ENCODE results near the gene SLC25A22. TPM values are rescaled to one million over a fixed set of nuclear protein-coding genes. Genes with fewer than 3 reads are reported as not detected.

Gene SLC25A22
- total and polyA plus RNA-seq, 9 of the 15 experiments (the other 6 are each of a cell fraction or from before 2014, with no cell fraction given) = 0.41 to 55.4 (median 11.4) TPM

DNA sequence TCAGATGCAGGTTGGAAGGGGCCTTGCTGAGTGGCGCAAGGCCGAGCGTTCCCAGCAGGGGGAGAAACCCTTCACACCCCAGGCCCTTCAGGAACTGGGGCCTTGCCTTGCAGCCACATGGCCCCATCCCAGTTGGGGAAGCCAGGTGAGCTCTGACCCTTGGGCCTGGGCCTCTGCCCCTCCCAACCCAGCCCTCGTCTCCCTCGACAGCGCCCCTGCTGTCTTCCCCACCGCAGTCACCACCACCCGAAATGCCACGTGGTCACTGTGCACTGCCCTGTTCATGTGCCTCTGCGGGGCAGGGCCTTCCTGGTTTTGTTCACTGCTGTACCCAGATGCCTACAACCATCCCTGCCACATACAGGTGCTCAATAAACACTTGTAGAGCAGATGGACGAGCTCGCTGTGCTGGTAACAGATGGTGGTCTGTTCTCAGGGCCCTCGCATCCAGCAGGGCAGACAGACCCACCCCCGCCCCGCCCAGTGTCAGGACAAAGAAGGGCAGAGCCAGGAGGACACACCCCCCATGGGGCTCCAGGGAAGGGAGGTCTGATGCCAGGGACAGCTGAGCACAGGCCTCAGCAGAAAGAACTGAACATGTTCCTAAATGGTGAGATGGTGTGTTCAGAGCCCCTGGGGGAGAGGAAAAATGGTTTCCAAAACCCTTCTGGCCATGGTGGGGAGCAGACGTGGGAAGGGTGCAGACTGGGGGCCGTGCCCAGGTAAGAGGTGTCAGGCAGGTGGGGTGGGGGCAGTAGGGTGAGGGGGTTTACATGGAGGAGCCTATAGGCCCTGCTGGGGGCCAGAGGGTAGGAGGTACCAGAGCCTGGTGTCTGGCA lies 40.6 kb upstream of the SLC25A22 start (continued):
- TF ChIP-seq RBBP5 (IDR thresholded peaks at IDR 0.05; ENCODE audit: borderline replicate concordance, insufficient read depth, low read length, poor library complexity, severe bottlenecking) (no peak), YBX1 (IDR thresholded peaks at IDR 0.05) (no peak), SAFB2 (IDR thresholded peaks at IDR 0.05; ENCODE audit: borderline replicate concordance, low read depth, low read length, severe bottlenecking) (no peak), ZNF121 (CRISPR knock-in tag; conservative IDR thresholded peaks at IDR 0.05) (no peak), NR2F6 (CRISPR knock-in tag; IDR thresholded peaks at IDR 0.05) (no peak), KAT7 (CRISPR knock-in tag; IDR thresholded peaks at IDR 0.05; ENCODE audit: borderline replicate concordance) (no peak), ZNF75A (CRISPR knock-in tag; IDR thresholded peaks at IDR 0.05) (no peak), GABPB2 (CRISPR knock-in tag; conservative IDR thresholded peaks at IDR 0.05) (no peak), HIVEP1 (CRISPR knock-in tag; IDR thresholded peaks at IDR 0.05) (no peak), MYBL2 (IDR thresholded peaks at IDR 0.05; ENCODE audit: low read depth) (no peak), MYBL2 (CRISPR knock-in tag; IDR thresholded peaks at IDR 0.05; ENCODE audit: borderline replicate concordance) (no peak), THRAP3 (IDR thresholded peaks at IDR 0.05; ENCODE audit: borderline replicate concordance) (no peak), ZNF232 (CRISPR knock-in tag; IDR thresholded peaks at IDR 0.05) (no peak), POLR2H (tag; IDR thresholded peaks at IDR 0.05; ENCODE audit: low read depth) (no peak), TOE1 (IDR thresholded peaks at IDR 0.05; ENCODE audit: borderline replicate concordance) (no peak), TOE1 (CRISPR knock-in tag; IDR thresholded peaks at IDR 0.05; ENCODE audit: borderline replicate concordance, low read depth) (no peak), TBL1XR1 (IDR thresholded peaks at IDR 0.05; ENCODE audit: low read length in 2 of 2) (no peak), MYC (IDR thresholded peaks at IDR 0.05; ENCODE audit: low read depth, low read length) (peak; percentile 86), MYC (CRISPR knock-in tag; IDR thresholded peaks at IDR 0.05; ENCODE audit: borderline replicate concordance, low read depth) (no peak), ZNF3 (CRISPR knock-in tag; IDR thresholded peaks at IDR 0.05) (no peak), SMAD2 (IDR thresholded peaks at IDR 0.05; ENCODE audit: low read depth, low read length) (no peak), HDGF (IDR thresholded peaks at IDR 0.05) (no peak), PHTF2 (CRISPR knock-in tag; IDR thresholded peaks at IDR 0.05) (no peak)
- TF ChIP-seq, protein P1, sequence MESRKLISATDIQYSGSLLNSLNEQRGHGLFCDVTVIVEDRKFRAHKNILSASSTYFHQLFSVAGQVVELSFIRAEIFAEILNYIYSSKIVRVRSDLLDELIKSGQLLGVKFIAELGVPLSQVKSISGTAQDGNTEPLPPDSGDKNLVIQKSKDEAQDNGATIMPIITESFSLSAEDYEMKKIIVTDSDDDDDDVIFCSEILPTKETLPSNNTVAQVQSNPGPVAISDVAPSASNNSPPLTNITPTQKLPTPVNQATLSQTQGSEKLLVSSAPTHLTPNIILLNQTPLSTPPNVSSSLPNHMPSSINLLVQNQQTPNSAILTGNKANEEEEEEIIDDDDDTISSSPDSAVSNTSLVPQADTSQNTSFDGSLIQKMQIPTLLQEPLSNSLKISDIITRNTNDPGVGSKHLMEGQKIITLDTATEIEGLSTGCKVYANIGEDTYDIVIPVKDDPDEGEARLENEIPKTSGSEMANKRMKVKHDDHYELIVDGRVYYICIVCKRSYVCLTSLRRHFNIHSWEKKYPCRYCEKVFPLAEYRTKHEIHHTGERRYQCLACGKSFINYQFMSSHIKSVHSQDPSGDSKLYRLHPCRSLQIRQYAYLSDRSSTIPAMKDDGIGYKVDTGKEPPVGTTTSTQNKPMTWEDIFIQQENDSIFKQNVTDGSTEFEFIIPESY (CRISPR knock-in tag; IDR thresholded peaks at IDR 0.05) = peak; percentile 96
- TF ChIP-seq, protein P2, sequence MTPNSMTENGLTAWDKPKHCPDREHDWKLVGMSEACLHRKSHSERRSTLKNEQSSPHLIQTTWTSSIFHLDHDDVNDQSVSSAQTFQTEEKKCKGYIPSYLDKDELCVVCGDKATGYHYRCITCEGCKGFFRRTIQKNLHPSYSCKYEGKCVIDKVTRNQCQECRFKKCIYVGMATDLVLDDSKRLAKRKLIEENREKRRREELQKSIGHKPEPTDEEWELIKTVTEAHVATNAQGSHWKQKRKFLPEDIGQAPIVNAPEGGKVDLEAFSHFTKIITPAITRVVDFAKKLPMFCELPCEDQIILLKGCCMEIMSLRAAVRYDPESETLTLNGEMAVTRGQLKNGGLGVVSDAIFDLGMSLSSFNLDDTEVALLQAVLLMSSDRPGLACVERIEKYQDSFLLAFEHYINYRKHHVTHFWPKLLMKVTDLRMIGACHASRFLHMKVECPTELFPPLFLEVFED (CRISPR knock-in tag; conservative IDR thresholded peaks at IDR 0.05) = no peak

Data from K562 (cell line).